H9 (cell line): Measurements from ENCODE around the gene KIAA0930. TPM values are rescaled to one million over a fixed set of nuclear protein-coding genes. Genes with fewer than 3 reads are reported as not detected.
A peak's percentile ranks its signal among the peaks of the same experiment; 100 is the strongest.

Source experiments
- DNase-seq: peaks from one replicate; pipeline ENCODE4 v3.0.0-alpha.2; 2017
- H2AFZ ChIP-seq: one replicate; pipeline ENCODE4 v1.6.1; 2013; ENCODE audit warnings: mild to moderate bottlenecking, low read length, control low read depth, moderate library complexity
- H2AK5ac ChIP-seq: 2 replicates; pipeline ENCODE4 v1.6.1; 2013; ENCODE audit warnings: low read length, control low read depth, mixed read lengths; ENCODE audit not compliant: insufficient read length
- H2BK120ac ChIP-seq: one replicate; pipeline ENCODE4 v1.6.1; 2013; ENCODE audit warnings: low read depth, mild to moderate bottlenecking, low read length, control low read depth, inconsistent platforms; ENCODE audit not compliant: poor library complexity, severe bottlenecking
- H2BK12ac ChIP-seq: 2 replicates; pipeline ENCODE4 v1.6.1; 2013; ENCODE audit warnings: low read length, control low read depth, mixed read lengths, low read depth; ENCODE audit not compliant: insufficient read length
- H2BK15ac ChIP-seq: 2 replicates; pipeline ENCODE4 v1.6.1; 2013; ENCODE audit warnings: low read depth, low read length, control low read depth
- H2BK20ac ChIP-seq: one replicate; pipeline ENCODE4 v1.6.1; 2013; ENCODE audit warnings: low read depth, mild to moderate bottlenecking, low read length, control low read depth, inconsistent platforms; ENCODE audit not compliant: poor library complexity, severe bottlenecking
- H2BK5ac ChIP-seq: 2 replicates; pipeline ENCODE4 v1.6.1; 2013; ENCODE audit warnings: low read length, control low read depth, mixed read lengths; ENCODE audit not compliant: insufficient read length
- H3K14ac ChIP-seq: 2 replicates; pipeline ENCODE4 v1.6.1; 2013; ENCODE audit warnings: low read length, control low read depth; ENCODE audit not compliant: insufficient read depth
- H3K18ac ChIP-seq: 2 replicates; pipeline ENCODE4 v1.6.1; 2013; ENCODE audit warnings: low read depth, mild to moderate bottlenecking, mixed read lengths, low read length, control low read depth; ENCODE audit not compliant: insufficient read length
- H3K23ac ChIP-seq: 2 replicates; pipeline ENCODE4 v1.6.1; 2013; ENCODE audit warnings: low read length, control low read depth, mixed read lengths, low read depth; ENCODE audit not compliant: insufficient read length
- H3K23me2 ChIP-seq: 2 replicates; pipeline ENCODE4 v1.6.1; 2013; ENCODE audit warnings: low read depth, mild to moderate bottlenecking, mixed read lengths, low read length, control low read depth; ENCODE audit not compliant: insufficient read length, poor library complexity, severe bottlenecking
- H3K27ac ChIP-seq: 2 replicates; pipeline ENCODE4 v1.5.1; 2013; ENCODE audit warnings: low read length, control low read depth, mixed read lengths, low read depth; ENCODE audit not compliant: insufficient read length
- H3K27me3 ChIP-seq: 2 replicates; pipeline ENCODE4 v1.6.1; 2013; ENCODE audit warnings: low read length, control low read depth, inconsistent platforms; ENCODE audit not compliant: insufficient read depth
- H3K4ac ChIP-seq: 2 replicates; pipeline ENCODE4 v1.6.1; 2013; ENCODE audit warnings: low read depth, mild to moderate bottlenecking, control low read depth, inconsistent platforms, low read length, moderate library complexity
- H3K4me1 ChIP-seq: 2 replicates; pipeline ENCODE4 v1.6.1; 2013; ENCODE audit warnings: low read length, control low read depth, inconsistent platforms; ENCODE audit not compliant: insufficient read depth
- H3K4me2 ChIP-seq: 2 replicates; pipeline ENCODE4 v1.6.1; 2013; ENCODE audit warnings: low read length, control low read depth, mixed read lengths; ENCODE audit not compliant: insufficient read length, insufficient read depth
- H3K56ac ChIP-seq: 2 replicates; pipeline ENCODE4 v1.6.1; 2013; ENCODE audit warnings: low read depth, mild to moderate bottlenecking, mixed read lengths, low read length, control low read depth; ENCODE audit not compliant: insufficient read length
- H3K79me1 ChIP-seq: 2 replicates; pipeline ENCODE4 v1.6.1; 2013; ENCODE audit warnings: low read depth, mild to moderate bottlenecking, moderate library complexity, low read length, control low read depth, inconsistent platforms; ENCODE audit not compliant: insufficient read depth, poor library complexity, severe bottlenecking
- H3K79me2 ChIP-seq: 2 replicates; pipeline ENCODE4 v1.6.1; 2013; ENCODE audit warnings: low read length, control low read depth, inconsistent platforms; ENCODE audit not compliant: insufficient read depth
- H3K9ac ChIP-seq: 2 replicates; pipeline ENCODE4 v1.6.1; 2013; ENCODE audit warnings: low read length, control low read depth, mixed read lengths; ENCODE audit not compliant: insufficient read length; ENCODE audit errors: extremely low read depth
- H3K9me3 ChIP-seq: one replicate; pipeline ENCODE4 v1.6.1; 2013; ENCODE audit warnings: low read depth, low read length, inconsistent platforms; ENCODE audit not compliant: control insufficient read depth
- H3T11ph ChIP-seq: one replicate; pipeline ENCODE4 v1.6.1; 2013; ENCODE audit warnings: mild to moderate bottlenecking, low read length, control low read depth, inconsistent platforms
- H4K20me1 ChIP-seq: one replicate; pipeline ENCODE4 v1.6.1; 2013; ENCODE audit not compliant: control insufficient read depth, insufficient read length, insufficient read depth
- H4K5ac ChIP-seq: 2 replicates; pipeline ENCODE4 v1.6.1; 2013; ENCODE audit warnings: low read depth, mild to moderate bottlenecking, mixed read lengths, low read length, control low read depth; ENCODE audit not compliant: insufficient read length
- H4K8ac ChIP-seq: replicated peaks from 2 replicates; pipeline ENCODE4 v1.6.1; 2013; ENCODE audit warnings: low read length, control low read depth, mixed read lengths, low read depth; ENCODE audit not compliant: insufficient read length
- H4K91ac ChIP-seq: 2 replicates; pipeline ENCODE4 v1.6.1; 2013; ENCODE audit warnings: low read depth, mild to moderate bottlenecking, moderate library complexity, mixed read lengths, low read length, control low read depth; ENCODE audit not compliant: insufficient read length
- H3K27ac Mint-ChIP-seq, 3 experiments: 2 replicates in 2 of 3; 3 replicates in 1 of 3; pipeline ENCODE4 v1.8.0; 2020 to 2021; ENCODE audit warnings: mixed read lengths in 3 of 3, mild to moderate bottlenecking in 1 of 3, moderate library complexity in 1 of 3
- H3K27me3 Mint-ChIP-seq: 2 replicates; pipeline ENCODE4 v1.8.0; 2021; ENCODE audit warnings: low read depth, mild to moderate bottlenecking, moderate library complexity, mixed read lengths
- H3K36me3 Mint-ChIP-seq, 3 experiments: 2 replicates in 2 of 3; 3 replicates in 1 of 3; pipeline ENCODE4 v1.8.0; 2020 to 2021; ENCODE audit warnings: low read depth in 3 of 3, mixed read lengths in 3 of 3; ENCODE audit not compliant: insufficient read depth in 1 of 3
- H3K4me1 Mint-ChIP-seq, 2 experiments: 2 replicates each; pipeline ENCODE4 v1.8.0; 2020; ENCODE audit warnings: mixed read lengths in 2 of 2
- H3K4me3 Mint-ChIP-seq, 2 experiments: 2 replicates in 1 of 2; 3 replicates in 1 of 2; pipeline ENCODE4 v1.8.0; 2020 to 2021; ENCODE audit warnings: mild to moderate bottlenecking in 2 of 2, mixed read lengths in 2 of 2, moderate library complexity in 1 of 2
- H3K9me3 Mint-ChIP-seq, 2 experiments: 2 replicates in 1 of 2; 3 replicates in 1 of 2; pipeline ENCODE4 v1.8.0; 2020; ENCODE audit warnings: mild to moderate bottlenecking in 2 of 2, mixed read lengths in 2 of 2, moderate library complexity in 1 of 2
- CTCF ChIP-seq: fragments of 200-600 bp; sonication (generic); conservative IDR thresholded peaks from 3 replicates; pipeline ENCODE4 v1.8.0; 2021; ENCODE audit warnings: antibody characterized with exemption, mild to moderate bottlenecking
- WGBS: extraction: QIAGEN DNeasy Blood & Tissue Kit; methylation state at CpG from one replicate; pipeline ENCODE4 v1.1.7; 2013; ENCODE audit warnings: missing lambda C conversion rate, low lambda C conversion rate, mixed read lengths; ENCODE audit not compliant: insufficient read length; ENCODE audit errors: extremely low coverage; 5-methylcytosine and 5-hydroxymethylcytosine counted together
- total RNA-seq: library from RNA; stranded (reverse); gene quantifications from 2 replicates; pipeline ENCODE4 v1.2.1, GENCODE V29; 2021

KIAA0930 gene
- total RNA-seq, 1 experiment from 2014 or later: 46.2 TPM

GRCh38 chr22:45203150-45203951 lies 37.3 kb downstream of the KIAA0930 start:
- H3K14ac ChIP-seq: no peak overlapping the region
- no peak for TF ChIP-seq CTCF
- no peak overlapping the region for H3K18ac ChIP-seq
- no peak overlapping the region for H2BK12ac ChIP-seq
- H4K8ac ChIP-seq: no peak overlapping the region
- no peak overlapping the region for H3K56ac ChIP-seq
- no peaks in the 10 kb centered on the region for H3K27me3 ChIP-seq
- H2AK5ac ChIP-seq: no peak overlapping the region
- H3K27ac Mint-ChIP-seq: peak overlapping the region in 1 of 3 experiments; percentile 89; a peak in 1 of 7 replicates
- H4K91ac ChIP-seq: no peak overlapping the region
- no peak overlapping the region for H2BK5ac ChIP-seq
- no peak overlapping the region for H3T11ph ChIP-seq
- no peak overlapping the region for H3K27ac ChIP-seq
- H3K9ac ChIP-seq: no peak overlapping the region
- no peaks in the 10 kb centered on the region; the same call in 1 of the 2 replicates for H3K27me3 Mint-ChIP-seq
- peaks cover 19 to 32% of the 10 kb centered on the region in 2 experiments for H3K4me1 Mint-ChIP-seq
- H2BK15ac ChIP-seq: no peak overlapping the region
- whole genome bisulfite sequencing: no CpG with 5 or more reads among the region's 40 CpGs
- no peaks in the 10 kb centered on the region for H3K79me2 ChIP-seq
- no peaks in the 10 kb centered on the region for H3K79me1 ChIP-seq
- H3K4ac ChIP-seq: no peak overlapping the region
- H2BK20ac ChIP-seq: no peak overlapping the region
- no peak overlapping the region for H4K5ac ChIP-seq
- no peak overlapping the region for H3K4me2 ChIP-seq
- H3K9me3 ChIP-seq: no peaks in the 10 kb centered on the region
- peaks cover 4% of the 10 kb centered on the region for H4K20me1 ChIP-seq
- DNase-seq: peak; percentile 21
- no peak overlapping the region for H3K4me3 Mint-ChIP-seq
- H3K36me3 Mint-ChIP-seq: peaks cover 4 to 26% (median 17%) of the 10 kb centered on the region in 3 experiments; a peak in 6 of 7 replicates
- H2AFZ ChIP-seq: no peak overlapping the region
- no peaks in the 10 kb centered on the region for H3K4me1 ChIP-seq
- H3K9me3 Mint-ChIP-seq: no peaks in the 10 kb centered on the region
- H3K23ac ChIP-seq: no peak overlapping the region
- no peak overlapping the region for H2BK120ac ChIP-seq
- no peaks in the 10 kb centered on the region for H3K23me2 ChIP-seq
